Fibroblast of lung (primary cell): ENCODE data around the gene UNC5A. TPM values are rescaled to one million over a fixed set of nuclear protein-coding genes. Genes with fewer than 3 reads are reported as not detected.

ENCODE experiments used
- DNase-seq, 2 donors: peaks; one replicate each; pipeline versions ENCODE4 v3.0.0 to v3.0.0-alpha.2; 2010; ENCODE audit warnings: low read depth in 2 of 2
- H2AFZ ChIP-seq: 2 replicates; pipeline ENCODE4 v1.5.1; 2012; ENCODE audit warnings: low read length, control low read depth, inconsistent platforms
- H3K27ac ChIP-seq: 2 replicates; pipeline ENCODE4 v1.5.1; 2011; ENCODE audit warnings: low read length, control low read depth; ENCODE audit not compliant: insufficient read depth
- H3K27me3 ChIP-seq: 2 replicates; pipeline ENCODE4 v1.5.1; 2011; ENCODE audit warnings: mild to moderate bottlenecking, low read length; ENCODE audit not compliant: control insufficient read depth, insufficient read depth
- H3K36me3 ChIP-seq: 2 replicates; pipeline ENCODE4 v1.5.1; 2011; ENCODE audit warnings: low read length; ENCODE audit not compliant: control insufficient read depth, insufficient read depth
- H3K4me1 ChIP-seq: 2 replicates; pipeline ENCODE4 v1.5.1; 2011; ENCODE audit warnings: low read length; ENCODE audit not compliant: control insufficient read depth, insufficient read depth; ENCODE audit errors: extremely low read depth
- H3K4me2 ChIP-seq: 2 replicates; pipeline ENCODE4 v1.5.1; 2011; ENCODE audit warnings: low read length, control low read depth; ENCODE audit not compliant: insufficient read depth; ENCODE audit errors: extremely low read depth
- H3K4me3 ChIP-seq, 4 experiments: fragments of 200-600 bp in 1 of 4; sonication (generic) in 1 of 4; replicated peaks in 1 of 4; 2 replicates each; pipeline ENCODE4 v1.5.1; 2011 to 2016; ENCODE audit warnings: low read length in 4 of 4, low read depth in 3 of 4, mild to moderate bottlenecking in 3 of 4, control low read depth in 2 of 4, inconsistent platforms in 1 of 4, mixed read lengths in 1 of 4; ENCODE audit not compliant: insufficient read depth in 1 of 4; ENCODE audit errors: control extremely low read depth in 1 of 4
- H3K79me2 ChIP-seq: 2 replicates; pipeline ENCODE4 v1.5.1; 2012; ENCODE audit warnings: mild to moderate bottlenecking, low read length, inconsistent platforms; ENCODE audit not compliant: control insufficient read depth, insufficient read depth
- H3K9ac ChIP-seq: 2 replicates; pipeline ENCODE4 v1.5.1; 2011; ENCODE audit warnings: mild to moderate bottlenecking, low read length, control low read depth; ENCODE audit not compliant: insufficient read depth
- H3K9me3 ChIP-seq: 2 replicates; pipeline ENCODE4 v1.5.1; 2012; ENCODE audit warnings: low read depth, low read length; ENCODE audit not compliant: control insufficient read depth, insufficient read depth
- H4K20me1 ChIP-seq: 2 replicates; pipeline ENCODE4 v1.5.1; 2011; ENCODE audit warnings: low read length; ENCODE audit not compliant: control insufficient read depth, insufficient read depth; ENCODE audit errors: extremely low read depth
- EZH2 ChIP-seq: IDR thresholded peaks from 2 replicates; pipeline ENCODE4 v1.5.1; 2012; ENCODE audit warnings: low read length, control low read depth, mild to moderate bottlenecking; ENCODE audit errors: missing control alignments
- polyA plus RNA-seq, 2 donors: library from polyadenylated mRNA; depleted of rRNA in 1 of 2; stranded (reverse) in 1 of 2; unstranded in 1 of 2; fragments of >200 nt; gene quantifications; 2 replicates each; pipeline ENCODE4 v1.2.1, GENCODE V29; 2011 to 2012; ENCODE audit warnings: missing spikeins in 1 of 2
- total RNA-seq: library from RNA; depleted of rRNA; stranded (reverse); fragments of >200 nt; gene quantifications from 2 replicates; pipeline ENCODE4 v1.2.1, GENCODE V29; 2014
- TF ChIP-seq, protein P1 (sequence below), 2 donors: IDR thresholded peaks in 1 of 2; conservative IDR thresholded peaks in 1 of 2; 1 replicate in 1 of 2; 2 replicates in 1 of 2; pipeline ENCODE4 v1.5.1; 2011 to 2012; ENCODE audit warnings: low read length in 2 of 2, control low read depth in 1 of 2, inconsistent platforms in 1 of 2, low read depth in 1 of 2, mild to moderate bottlenecking in 1 of 2

UNC5A gene
- total and polyA plus RNA-seq, 2 donors (not counting 1 experiment from before 2014, with no cell fraction given), result not detected

DNA sequence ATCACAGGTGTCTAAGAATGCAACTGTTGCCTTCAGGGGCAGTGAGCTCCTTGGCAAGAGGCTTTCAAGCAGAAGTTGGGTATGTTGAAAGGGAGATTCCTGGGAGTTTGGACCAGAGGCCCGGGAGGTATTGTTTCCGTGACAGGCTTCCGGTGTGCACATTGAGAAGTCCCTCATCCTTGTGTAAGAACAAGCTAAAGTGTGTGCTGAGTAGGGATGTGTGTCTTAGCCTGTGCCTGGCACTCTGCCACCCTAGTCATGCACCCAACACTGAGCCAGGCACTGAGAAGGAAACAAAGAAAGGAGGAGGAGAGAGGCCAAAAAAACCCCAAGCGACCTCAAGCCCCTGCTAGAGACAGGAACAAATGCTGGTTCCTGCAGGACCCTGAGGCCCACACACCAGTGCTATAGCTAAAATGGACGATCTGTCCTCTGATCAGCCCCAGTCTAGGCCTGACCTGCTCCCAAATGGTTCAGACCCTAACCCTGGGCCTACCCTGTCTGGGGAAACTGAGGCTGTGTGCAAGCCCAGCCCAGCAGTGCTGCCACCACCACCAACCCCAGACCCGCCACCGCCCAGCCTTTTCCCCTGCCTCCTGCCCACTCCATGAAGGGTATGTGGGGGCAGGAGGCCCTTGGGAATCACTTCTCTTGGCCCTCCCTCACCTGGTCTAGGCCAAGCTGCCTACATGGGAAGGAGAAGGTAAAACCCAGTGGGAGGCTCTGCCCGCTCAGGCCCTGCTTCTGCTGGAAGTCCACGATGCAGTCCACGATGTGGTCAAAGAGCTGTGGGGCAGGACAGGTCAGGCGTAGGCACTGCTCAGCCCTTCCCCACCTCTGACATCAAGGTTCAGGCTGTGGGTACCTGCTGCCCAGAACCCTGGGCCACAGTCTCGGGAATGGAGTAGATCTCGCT lies 76.2 kb downstream of the UNC5A start:
- Histone ChIP-seq H2AFZ (no peak overlapping the region), H3K4me1 (no peaks in the 10 kb centered on the region), H3K4me3 (no peak overlapping the region), H3K9me3 (no peaks in the 10 kb centered on the region), H3K79me2 (no peaks in the 10 kb centered on the region), H3K36me3 (no peaks in the 10 kb centered on the region), H3K4me2 (no peak overlapping the region), H3K27ac (no peak overlapping the region), H4K20me1 (no peaks in the 10 kb centered on the region), H3K9ac (no peak overlapping the region), H3K27me3 (peaks cover 9% of the 10 kb centered on the region)
- no peak for DNase-seq
- no peak for TF ChIP-seq EZH2
- TF ChIP-seq, protein P1, sequence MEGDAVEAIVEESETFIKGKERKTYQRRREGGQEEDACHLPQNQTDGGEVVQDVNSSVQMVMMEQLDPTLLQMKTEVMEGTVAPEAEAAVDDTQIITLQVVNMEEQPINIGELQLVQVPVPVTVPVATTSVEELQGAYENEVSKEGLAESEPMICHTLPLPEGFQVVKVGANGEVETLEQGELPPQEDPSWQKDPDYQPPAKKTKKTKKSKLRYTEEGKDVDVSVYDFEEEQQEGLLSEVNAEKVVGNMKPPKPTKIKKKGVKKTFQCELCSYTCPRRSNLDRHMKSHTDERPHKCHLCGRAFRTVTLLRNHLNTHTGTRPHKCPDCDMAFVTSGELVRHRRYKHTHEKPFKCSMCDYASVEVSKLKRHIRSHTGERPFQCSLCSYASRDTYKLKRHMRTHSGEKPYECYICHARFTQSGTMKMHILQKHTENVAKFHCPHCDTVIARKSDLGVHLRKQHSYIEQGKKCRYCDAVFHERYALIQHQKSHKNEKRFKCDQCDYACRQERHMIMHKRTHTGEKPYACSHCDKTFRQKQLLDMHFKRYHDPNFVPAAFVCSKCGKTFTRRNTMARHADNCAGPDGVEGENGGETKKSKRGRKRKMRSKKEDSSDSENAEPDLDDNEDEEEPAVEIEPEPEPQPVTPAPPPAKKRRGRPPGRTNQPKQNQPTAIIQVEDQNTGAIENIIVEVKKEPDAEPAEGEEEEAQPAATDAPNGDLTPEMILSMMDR (conservative IDR thresholded peaks at IDR 0.05 in 1 of 2, IDR thresholded peaks at IDR 0.05 in 1 of 2; ENCODE audit: low read depth in 1 of 2, low read length in 2 of 2), result no peak

DNA sequence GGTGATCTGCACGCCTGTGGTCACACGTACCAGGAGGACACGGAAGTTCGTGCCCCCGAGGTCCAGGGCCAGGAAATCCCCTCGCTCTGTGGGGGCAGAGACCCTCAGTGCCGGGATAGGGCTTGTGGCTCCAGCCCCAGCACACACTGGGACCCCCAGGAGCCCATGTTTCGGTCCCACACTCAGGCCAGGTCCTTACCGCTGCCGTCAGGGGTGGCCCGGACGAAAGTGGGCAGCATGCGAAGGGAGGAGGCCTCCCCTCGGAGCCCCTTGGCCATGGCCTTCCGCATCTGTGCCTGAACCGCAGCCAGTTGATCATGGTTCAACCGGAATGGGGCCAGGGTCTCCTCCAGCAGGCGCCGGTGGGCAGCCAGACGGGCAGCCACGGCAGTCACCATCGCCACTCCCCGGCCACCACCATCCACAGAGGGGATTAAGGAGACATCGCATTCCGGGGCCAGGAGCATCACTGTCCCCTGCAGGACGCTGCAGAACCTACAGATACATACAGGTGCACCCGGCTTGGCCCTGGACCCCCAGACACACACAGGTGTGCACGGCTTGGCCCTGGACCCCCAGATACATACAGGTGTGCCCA lies 77.0 kb downstream of the UNC5A start:
- no peaks in the 10 kb centered on the region for H3K79me2 ChIP-seq
- H3K36me3 ChIP-seq, result no peaks in the 10 kb centered on the region
- H4K20me1 ChIP-seq, result no peaks in the 10 kb centered on the region
- H3K9me3 ChIP-seq, result no peaks in the 10 kb centered on the region
- H3K4me1 ChIP-seq, result no peaks in the 10 kb centered on the region
- H3K4me3 ChIP-seq, result no peak overlapping the region
- TF ChIP-seq, protein P1 (conservative IDR thresholded peaks at IDR 0.05 in 1 of 2, IDR thresholded peaks at IDR 0.05 in 1 of 2; ENCODE audit: low read depth in 1 of 2, low read length in 2 of 2), result no peak
- H3K9ac ChIP-seq, result no peak overlapping the region
- no peak overlapping the region for H3K27ac ChIP-seq
- H2AFZ ChIP-seq, result no peak overlapping the region
- H3K27me3 ChIP-seq, result peaks cover 16% of the 10 kb centered on the region
- no peak overlapping the region for H3K4me2 ChIP-seq
- DNase-seq, result no peak

DNA sequence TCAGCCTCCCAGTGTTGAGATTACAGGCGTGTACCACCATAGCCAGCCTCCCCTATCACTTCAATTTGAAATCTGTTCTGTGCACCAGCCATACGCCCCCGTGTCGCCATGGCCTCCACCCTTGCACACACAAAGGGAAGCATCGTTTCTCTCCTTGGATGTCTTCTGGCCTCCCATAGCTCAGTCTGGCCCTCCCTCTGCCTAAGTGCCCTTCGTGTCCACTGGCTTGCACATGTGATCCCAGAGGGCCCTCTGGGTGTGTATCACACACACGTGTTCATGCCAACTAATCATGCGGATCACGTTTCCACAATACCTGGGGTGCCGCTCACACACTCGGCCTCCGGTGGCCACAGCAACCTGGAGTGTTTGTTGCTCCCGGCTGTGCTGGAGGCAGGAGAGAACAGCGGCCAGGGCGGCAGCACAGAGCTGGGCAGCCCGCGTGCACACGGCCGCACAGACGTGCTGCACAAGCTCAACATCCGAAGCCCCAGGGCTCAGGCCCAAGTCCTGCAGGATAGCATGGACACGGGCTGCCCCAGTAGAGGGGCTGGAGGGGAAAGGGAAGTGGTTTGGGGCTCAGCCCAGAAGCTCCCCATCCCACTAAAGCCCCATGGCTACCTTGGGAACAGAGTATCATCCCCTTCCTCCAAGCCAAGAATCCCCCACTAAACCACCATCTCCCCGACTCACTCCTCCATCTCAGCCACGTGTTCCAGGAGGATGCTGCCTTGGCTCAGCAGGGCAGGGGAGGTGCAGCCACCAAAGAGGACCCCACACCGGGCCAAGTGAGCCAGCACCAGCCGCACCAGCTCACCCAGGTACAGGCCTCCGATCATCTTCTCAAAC lies 77.9 kb downstream of the UNC5A start:
- no peak overlapping the region for H3K4me2 ChIP-seq
- H3K9me3 ChIP-seq, result no peaks in the 10 kb centered on the region
- DNase-seq, result no peak
- no peaks in the 10 kb centered on the region for H3K4me1 ChIP-seq
- H3K4me3 ChIP-seq, result no peak overlapping the region
- no peak overlapping the region for H2AFZ ChIP-seq
- TF ChIP-seq, protein P1 (conservative IDR thresholded peaks at IDR 0.05 in 1 of 2, IDR thresholded peaks at IDR 0.05 in 1 of 2; ENCODE audit: low read depth in 1 of 2, low read length in 2 of 2), result no peak
- no peak for TF ChIP-seq EZH2
- no peaks in the 10 kb centered on the region for H3K79me2 ChIP-seq
- no peak overlapping the region for H3K27ac ChIP-seq
- no peaks in the 10 kb centered on the region for H4K20me1 ChIP-seq
- H3K9ac ChIP-seq, result no peak overlapping the region
- peaks cover 19% of the 10 kb centered on the region for H3K27me3 ChIP-seq
- no peaks in the 10 kb centered on the region for H3K36me3 ChIP-seq
